Measurements from ENCODE around the gene SDK2. TPM values are rescaled to one million over a fixed set of nuclear protein-coding genes. Genes with fewer than 3 reads are reported as not detected.

Gene SDK2
- total RNA-seq, 2 donors from 2014 or later = 16.5 to 26.3 TPM

- Histone ChIP-seq H3K4me3 (no peak overlapping the region), H3K36me3 (no peaks in the 10 kb centered on the region), H3K4me1 (replicated peaks) (no peaks in the 10 kb centered on the region), H3K27ac (no peak overlapping the region), H3K9me3 (no peaks in the 10 kb centered on the region), H3K27me3 (replicated peaks; ENCODE audit: insufficient read depth) (no peaks in the 10 kb centered on the region)
- DNase-seq (ENCODE audit: low spot score) = no peak
- 54% methylated on average over 11 of the region's 11 CpGs for WGBS
- intact Hi-C loops (cut with DNase I) = no loop called here
- TF ChIP-seq POLR2AphosphoS5 (IDR thresholded peaks at IDR 0.05) (no peak), POLR2A (IDR thresholded peaks at IDR 0.05) (no peak), CTCF (IDR thresholded peaks at IDR 0.05) (no peak)
Measured at GRCh38 chr17:73410586-73411312, 233.5 kb downstream of the SDK2 start.

- H3K36me3 ChIP-seq = no peaks in the 10 kb centered on the region
- WGBS = 71% methylated on average over 4 of the region's 4 CpGs
- no peak for DNase-seq (ENCODE audit: low spot score)
- no peaks in the 10 kb centered on the region for H3K4me1 ChIP-seq (replicated peaks)
- no peak overlapping the region for H3K4me3 ChIP-seq
- H3K27ac ChIP-seq = no peak overlapping the region
- H3K27me3 ChIP-seq (replicated peaks; ENCODE audit: insufficient read depth) = no peaks in the 10 kb centered on the region
- TF ChIP-seq CTCF (IDR thresholded peaks at IDR 0.05) (no peak), POLR2AphosphoS5 (IDR thresholded peaks at IDR 0.05) (no peak), POLR2A (IDR thresholded peaks at IDR 0.05) (no peak)
- intact Hi-C loops (cut with DNase I) = no loop called here
- H3K9me3 ChIP-seq = no peaks in the 10 kb centered on the region
Measured at GRCh38 chr17:73404246-73404645, 240.0 kb downstream of the SDK2 start.

GRCh38 chr17:73402466-73402865 lies 241.8 kb downstream of the SDK2 start:
- no peak for DNase-seq (ENCODE audit: low spot score)
- TF ChIP-seq POLR2A (IDR thresholded peaks at IDR 0.05) (no peak), CTCF (IDR thresholded peaks at IDR 0.05) (no peak), POLR2AphosphoS5 (IDR thresholded peaks at IDR 0.05) (no peak)
- intact Hi-C loops (cut with DNase I) = no loop called here
- Histone ChIP-seq H3K9me3 (no peaks in the 10 kb centered on the region), H3K27ac (no peak overlapping the region), H3K27me3 (replicated peaks; ENCODE audit: insufficient read depth) (no peaks in the 10 kb centered on the region), H3K4me3 (no peak overlapping the region), H3K36me3 (no peaks in the 10 kb centered on the region), H3K4me1 (replicated peaks) (no peaks in the 10 kb centered on the region)
- WGBS = 90% methylated on average over 7 of the region's 7 CpGs

DNA sequence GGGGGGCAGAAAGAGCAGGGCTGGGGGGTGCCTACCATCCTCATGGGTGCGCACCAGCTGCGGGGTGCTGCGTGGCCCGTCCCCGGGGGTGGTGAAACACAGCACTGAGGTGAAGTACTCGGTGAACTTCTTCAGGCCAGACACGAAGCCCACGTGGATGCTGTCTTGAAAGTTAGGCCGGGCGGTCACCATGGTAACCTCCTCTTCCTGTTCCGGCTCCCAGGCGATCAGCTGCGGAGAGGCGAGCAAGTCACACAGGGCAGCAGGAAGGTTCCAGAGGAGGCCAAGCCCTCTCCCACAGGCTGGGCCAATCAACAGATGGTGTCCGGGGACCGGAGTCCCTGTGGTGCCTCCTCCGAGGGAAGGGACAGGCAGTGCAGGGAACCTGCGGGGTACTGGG lies 242.3 kb downstream of the SDK2 start:
- TF ChIP-seq CTCF (IDR thresholded peaks at IDR 0.05) (no peak), POLR2A (IDR thresholded peaks at IDR 0.05) (no peak), POLR2AphosphoS5 (IDR thresholded peaks at IDR 0.05) (no peak)
- H3K4me3 ChIP-seq = no peak overlapping the region
- DNase-seq (ENCODE audit: low spot score) = no peak

DNA sequence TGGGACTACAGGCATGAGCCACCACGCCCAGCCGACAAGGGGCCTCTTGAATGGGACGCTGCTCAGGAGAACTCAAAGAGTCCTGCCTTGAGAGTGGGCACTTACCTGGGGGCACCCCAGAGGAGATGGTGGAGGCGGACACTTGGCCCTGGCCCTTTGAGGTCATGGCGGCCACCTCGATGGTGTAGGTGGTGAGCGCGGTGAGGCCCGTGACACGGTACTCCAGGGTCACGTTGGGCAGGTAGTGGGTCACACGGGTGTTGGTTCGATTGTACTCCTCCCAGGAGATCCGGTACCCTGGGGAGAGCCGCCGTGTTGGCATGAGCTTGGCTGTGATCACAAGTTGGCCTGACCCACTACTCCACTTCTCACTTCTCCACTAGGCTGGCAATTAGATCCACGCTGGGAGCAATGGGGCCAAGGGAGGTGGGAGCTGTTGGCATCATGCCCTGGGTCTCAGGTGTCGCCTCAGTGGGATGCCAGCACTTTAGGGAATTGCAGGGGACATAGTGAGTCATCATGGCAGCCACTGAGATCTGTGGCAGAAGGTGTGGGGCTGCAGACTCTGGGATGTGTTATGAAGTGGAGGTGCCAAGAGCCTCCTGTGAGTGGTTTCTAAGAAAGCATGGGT lies 243.2 kb downstream of the SDK2 start:
- H3K4me3 ChIP-seq = no peak overlapping the region
- TF ChIP-seq POLR2AphosphoS5 (IDR thresholded peaks at IDR 0.05) = no peak
- H3K27ac ChIP-seq = no peak overlapping the region

More for the DNA sequence above, 242.3 kb downstream of the SDK2 start:
- intact Hi-C loops (cut with DNase I) = no loop called here
- 61% methylated on average over 18 of the region's 18 CpGs for WGBS
- H3K27me3 ChIP-seq (replicated peaks; ENCODE audit: insufficient read depth) = no peaks in the 10 kb centered on the region
- H3K27ac ChIP-seq = no peak overlapping the region
- no peaks in the 10 kb centered on the region for H3K36me3 ChIP-seq
- no peaks in the 10 kb centered on the region for H3K4me1 ChIP-seq (replicated peaks)
- H3K9me3 ChIP-seq = no peaks in the 10 kb centered on the region

More for the DNA sequence above, 243.2 kb downstream of the SDK2 start:
- intact Hi-C loops (cut with DNase I) = no loop called here
- WGBS = 94% methylated on average over 17 of the region's 18 CpGs
- Histone ChIP-seq H3K36me3 (no peaks in the 10 kb centered on the region), H3K27me3 (replicated peaks; ENCODE audit: insufficient read depth) (no peaks in the 10 kb centered on the region), H3K9me3 (no peaks in the 10 kb centered on the region), H3K4me1 (replicated peaks) (no peaks in the 10 kb centered on the region)
- DNase-seq (ENCODE audit: low spot score) = no peak

Measured in prostate gland (tissue), 2 donors.